Middle frontal gyrus (tissue), 1 donor: ENCODE results near the gene OR2L8.

ENCODE experiments used
- DNase-seq: peaks from one replicate; pipeline ENCODE4 v3.0.0-alpha.2; 2015; ENCODE audit warnings: low spot score; ENCODE audit errors: extremely low spot score

OR2L8 gene

DNA sequence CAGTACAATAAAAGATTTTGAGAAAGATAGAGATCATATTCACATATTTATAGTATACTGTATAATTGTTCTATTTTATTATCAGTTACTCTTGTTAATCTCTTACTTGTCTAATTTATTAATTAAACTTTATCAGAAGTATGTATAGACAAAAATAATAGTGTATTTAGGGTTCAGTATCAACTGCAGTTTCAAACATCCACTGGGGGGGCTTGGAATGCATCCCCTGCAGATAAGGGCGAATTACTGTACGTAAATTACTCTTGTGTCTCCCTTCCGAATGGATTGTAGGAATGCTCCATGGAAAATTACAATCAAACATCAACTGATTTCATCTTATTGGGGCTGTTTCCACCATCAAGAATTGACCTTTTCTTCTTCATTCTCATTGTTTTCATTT is at the start of gene OR2L8:
Gene OR2L8 (plus strand): TSS at position 301 of the 400 bp plus-strand sequence. CDS start 0 bp downstream, at position 301.
- no peak for DNase-seq

DNA sequence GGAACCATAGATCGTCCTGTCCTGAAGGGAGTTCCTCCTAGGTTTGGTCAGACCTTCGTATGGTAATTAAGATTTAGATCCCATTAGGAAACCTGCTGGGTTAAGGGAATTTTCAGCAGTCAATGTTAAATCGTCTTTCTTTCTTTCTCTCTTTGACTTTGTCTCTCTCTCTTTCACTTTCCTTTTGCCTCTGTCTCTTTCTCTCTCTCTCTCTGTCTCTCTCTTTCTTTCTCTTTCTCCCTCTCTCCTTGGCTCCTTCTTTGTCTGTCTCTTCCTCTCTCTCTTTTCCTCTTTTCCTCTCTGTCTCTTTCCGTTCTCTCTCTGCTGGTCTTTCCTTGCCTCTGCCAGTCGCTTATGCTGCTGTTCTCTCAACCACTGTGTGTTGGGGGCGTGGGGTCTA is 44.5 kb upstream of the OR2L8 start:
- DNase-seq = no peak

DNA sequence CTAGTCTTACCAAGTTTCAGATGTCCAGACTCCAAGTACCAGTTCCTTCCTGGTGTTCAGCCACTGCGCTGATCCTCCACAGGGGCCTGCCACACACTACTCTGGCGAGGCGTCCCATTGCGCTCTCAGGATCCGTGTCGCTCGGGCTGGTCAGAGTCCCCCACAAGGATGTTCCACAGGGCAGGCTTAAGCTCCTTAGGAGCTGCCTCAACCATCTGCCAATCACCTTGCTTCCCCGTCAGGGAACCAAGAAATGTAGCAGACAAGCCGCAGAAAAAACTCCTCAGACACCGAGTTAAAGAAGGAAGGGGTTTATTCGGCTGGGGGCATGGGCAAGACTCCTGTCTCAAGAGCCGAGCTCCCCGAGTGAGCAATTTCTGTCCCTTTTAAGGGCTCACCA is 43.5 kb upstream of the OR2L8 start:
- DNase-seq = no peak

GRCh38 chr1:247905910-247906503 is 42.7 kb upstream of the OR2L8 start:
- no peak for DNase-seq

DNA sequence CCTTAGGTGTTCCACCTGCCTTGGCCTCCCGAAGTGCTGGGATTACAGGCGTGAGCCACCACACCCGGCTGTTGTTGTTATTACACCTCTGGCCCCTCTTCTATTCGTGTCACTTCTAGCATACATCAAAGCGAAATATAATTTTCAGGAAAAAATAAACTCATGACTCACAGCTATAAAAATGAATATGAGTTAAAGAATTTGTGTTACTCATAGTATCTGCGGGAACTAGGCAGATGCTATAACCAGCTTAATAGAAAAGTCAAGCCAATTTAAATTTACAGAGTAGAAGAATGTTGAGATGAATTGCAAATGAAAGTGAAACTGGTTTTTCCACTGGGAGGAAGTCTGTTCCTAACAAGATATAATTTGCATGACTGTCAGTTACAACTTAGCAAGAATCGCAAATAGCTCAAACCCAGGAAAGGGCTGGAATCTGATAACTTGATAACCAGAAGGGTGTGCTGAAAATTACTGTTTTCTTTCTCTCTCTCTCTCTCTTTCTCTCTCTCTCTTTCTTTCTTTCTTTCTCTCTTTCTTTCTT is 42.1 kb upstream of the OR2L8 start:
- DNase-seq = no peak

GRCh38 chr1:247908766-247909165 is 39.9 kb upstream of the OR2L8 start:
- DNase-seq = no peak

DNA sequence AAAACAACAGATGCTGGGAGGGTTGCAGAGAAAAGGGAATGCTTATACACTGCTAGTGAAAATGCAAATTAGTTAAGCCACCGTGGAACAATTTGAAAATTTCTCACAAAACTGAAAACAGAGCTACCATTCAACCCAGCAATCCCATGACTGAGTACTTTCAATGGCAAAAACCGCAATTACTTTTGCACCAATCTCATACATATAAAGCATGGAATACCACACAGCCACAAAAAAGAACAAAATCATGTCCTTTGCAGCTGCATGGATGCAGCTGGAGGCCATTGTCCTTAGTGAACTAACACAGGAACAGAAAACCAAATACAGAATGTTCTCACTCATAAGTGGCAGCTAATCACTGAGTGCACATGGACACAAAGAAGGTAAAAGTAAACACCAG is 34.9 kb upstream of the OR2L8 start:
- no peak for DNase-seq

DNA sequence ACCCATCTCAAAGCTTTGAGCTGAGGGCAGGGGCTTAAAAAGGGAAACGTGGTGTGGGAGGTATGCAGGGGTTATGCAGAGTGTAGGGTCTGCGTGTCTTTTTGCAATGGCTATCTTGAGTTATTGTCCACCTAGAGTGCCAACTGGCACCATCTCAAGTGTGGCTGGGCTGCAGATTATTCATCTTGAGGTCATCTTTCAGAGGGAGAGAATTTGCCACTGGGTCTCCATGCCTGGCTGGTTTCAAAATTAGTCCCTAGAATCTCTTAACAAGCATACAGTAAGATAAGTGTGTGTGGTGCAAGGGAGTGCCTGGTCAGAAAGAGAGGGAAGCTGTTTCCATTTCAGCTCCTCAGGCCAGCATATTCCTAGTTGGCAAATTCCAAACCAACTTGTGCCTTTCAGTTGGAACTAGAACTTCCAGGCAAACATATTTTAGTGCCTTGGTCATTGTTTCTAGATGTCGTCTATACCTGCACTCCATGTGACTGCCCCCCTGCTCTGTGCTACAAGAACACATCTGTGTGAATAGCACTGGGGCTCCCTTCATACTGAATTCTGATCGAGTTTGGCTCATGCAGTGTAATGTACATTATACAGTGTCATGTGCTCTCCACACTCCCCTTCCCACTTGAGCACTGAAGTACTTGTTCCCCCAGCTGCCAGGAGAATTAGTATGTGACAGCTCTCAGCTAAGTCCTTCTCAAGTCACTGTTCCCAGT is 33.6 kb upstream of the OR2L8 start:
- DNase-seq = no peak

DNA sequence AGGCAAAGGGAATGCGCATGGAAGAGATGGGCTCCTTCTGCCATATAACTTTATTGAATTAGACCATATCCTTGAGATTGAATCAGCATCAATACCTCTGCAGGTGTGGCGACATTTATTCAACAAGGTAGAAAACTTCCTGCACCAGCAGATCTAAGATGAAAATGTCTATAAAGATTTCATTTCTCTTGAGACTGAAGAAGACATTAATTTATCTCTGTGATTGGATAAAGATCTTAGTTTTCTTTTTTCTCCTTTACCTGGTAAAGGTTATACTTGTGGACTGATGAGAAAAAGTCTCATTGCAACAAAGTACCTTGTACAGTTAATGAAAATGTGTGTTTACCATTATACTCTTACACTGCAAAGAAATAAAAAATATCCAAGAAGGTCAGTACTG is 28.7 kb upstream of the OR2L8 start, which contains the start of gene OR2T8:
Gene OR2T8 (plus strand): TSS at position 301 of the 400 bp plus-strand sequence. CDS start 766 bp downstream, outside the sequence.
- DNase-seq = no peak

DNA sequence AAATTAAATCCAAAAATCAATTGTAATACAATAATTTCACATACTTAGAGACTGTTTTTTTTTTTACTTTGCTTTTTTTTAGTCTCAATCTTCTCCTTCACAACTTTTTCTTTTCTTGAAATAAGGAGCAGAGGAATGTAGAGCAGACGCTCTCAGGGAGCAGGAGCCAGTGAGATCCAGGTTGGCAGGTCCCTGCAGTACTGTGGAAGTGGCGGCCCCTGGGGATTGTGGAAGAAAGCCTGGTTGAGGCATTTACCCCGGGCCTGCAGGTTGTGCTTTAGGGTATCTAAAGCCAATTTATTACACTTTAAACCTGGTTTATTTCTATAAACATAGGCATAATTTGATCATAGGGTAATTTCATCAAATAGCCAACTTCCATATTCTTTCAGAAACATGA is 24.7 kb upstream of the OR2L8 start:
- no peak for DNase-seq

DNA sequence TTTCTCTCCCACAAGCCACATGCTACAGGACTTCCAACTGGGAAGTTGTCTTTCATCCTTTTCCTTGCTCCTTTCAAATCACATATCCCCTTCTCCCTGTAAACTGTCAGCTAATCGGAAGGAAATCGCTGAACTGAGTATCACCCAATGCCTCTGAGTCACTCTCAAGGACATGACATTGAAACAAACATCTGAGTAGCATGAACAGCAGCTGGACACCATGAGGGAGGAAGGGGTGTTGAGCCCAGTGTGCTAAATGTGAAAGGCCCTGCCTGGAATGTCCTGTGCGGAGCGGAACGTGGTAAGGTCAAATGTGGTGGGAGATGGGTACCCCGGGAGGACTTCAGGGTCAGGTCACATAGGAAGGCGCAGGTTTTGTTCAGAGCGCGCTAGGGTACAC is 23.8 kb upstream of the OR2L8 start, which contains the start of gene OR2AJ1:
Gene OR2AJ1 (plus strand): TSS at position 22 of the 400 bp plus-strand sequence. CDS start 8,880 bp downstream, outside the sequence.
- no peak for DNase-seq

- no peak for DNase-seq
These were observed 14.7 kb upstream of the OR2L8 start for GRCh38 chr1:247933989-247934388.

DNA sequence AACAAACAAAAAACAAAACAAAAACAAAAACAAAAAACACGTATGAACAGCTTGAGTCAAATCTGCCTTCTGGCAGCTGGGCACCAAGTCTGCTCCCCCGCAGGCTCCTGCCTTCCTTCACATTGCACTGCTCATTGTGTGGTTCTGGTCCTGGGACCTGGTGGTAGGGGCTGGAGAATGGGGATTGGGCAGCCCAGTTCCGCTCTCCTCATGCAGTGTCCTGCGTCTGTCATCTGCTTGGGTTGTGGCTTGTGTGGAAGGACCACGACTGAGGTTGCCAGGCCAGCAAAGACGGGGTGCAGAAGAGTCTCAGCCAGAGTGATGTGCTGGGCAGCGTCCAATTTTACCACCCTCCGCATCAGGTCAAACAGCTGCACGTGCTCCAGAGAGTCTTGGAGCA is 12.9 kb upstream of the OR2L8 start:
- no peak for DNase-seq

GRCh38 chr1:247936415-247936814 is 12.2 kb upstream of the OR2L8 start:
- DNase-seq = no peak

DNA sequence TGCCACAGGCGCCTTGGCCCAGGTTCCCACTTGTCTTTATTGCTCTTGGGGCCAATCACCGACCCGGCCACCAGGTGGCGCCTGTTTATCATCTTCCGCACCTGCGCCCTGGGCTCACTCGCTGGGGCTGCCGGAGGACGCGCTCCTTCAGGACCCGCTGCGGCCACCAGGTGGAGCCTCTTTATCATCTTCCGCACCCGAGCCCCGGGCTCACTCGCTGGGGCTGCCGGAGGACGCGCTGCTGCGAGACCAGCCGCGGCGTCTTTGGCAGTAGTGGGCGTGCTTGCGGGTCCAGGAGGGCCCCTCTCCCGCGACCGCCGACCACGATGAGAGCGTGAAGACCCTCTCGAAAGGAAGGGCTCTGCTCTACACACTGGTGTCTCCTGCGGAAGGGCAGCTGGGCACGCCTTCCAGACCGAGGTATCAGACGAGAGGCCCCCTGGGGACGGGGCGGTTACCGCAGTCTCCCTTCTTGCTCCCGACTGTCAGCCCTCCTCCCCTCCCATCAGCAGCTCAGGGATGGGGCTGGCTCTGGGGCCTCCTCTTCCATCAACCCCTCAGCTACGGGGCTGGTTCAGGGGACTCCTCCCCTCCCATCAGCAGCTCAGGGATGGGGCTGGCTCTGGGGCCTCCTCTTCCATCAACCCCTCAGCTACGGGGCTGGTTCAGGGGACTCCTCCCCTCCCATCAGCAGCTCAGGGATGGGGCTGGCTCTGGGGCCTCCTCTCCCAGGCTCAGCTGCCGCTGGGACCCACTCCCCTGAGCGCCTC is 11.5 kb upstream of the OR2L8 start:
- peak; percentile 52 for DNase-seq

DNA sequence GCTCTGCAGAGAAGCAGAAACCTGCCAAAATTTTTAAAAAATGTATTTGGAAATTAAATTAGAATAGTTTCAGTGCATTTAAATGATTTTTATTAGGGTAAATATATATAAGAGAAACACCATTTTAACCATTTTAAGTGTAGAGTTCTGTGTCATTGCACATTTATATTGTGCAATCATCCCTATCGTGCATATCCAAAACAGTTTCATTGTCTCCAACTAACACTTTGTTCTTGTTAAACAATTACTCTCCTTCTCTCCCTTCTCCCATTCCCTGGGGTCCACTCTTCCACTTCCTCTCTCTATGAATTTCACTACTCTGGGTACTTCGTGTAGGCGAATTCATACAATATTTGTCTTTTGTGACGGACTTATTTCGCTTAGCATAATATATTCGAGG is 6.0 kb upstream of the OR2L8 start:
- DNase-seq = no peak

DNA sequence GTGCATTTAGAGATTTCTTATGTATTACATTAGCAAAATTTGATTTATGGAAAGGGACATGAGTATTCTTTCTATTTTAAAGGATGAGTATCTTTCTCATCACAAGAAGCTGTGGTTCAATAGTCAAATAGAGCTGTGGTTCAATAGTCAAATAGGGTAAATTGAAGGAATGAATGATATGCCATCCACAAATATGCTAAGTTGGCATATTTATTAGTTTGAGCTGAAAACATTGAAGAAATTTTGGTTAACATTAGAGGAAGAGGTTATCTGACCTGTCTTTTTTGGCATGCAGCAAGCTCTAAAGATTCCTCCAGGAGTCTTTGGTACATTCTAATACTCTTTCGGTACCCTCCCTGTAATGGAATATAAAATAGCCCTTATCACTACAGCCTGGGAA is 4.8 kb downstream of the OR2L8 start:
- no peak for DNase-seq

GRCh38 chr1:247961791-247962190 is 13.1 kb downstream of the OR2L8 start:
- DNase-seq = no peak

GRCh38 chr1:247962911-247963588 is 14.4 kb downstream of the OR2L8 start:
- DNase-seq = no peak

DNA sequence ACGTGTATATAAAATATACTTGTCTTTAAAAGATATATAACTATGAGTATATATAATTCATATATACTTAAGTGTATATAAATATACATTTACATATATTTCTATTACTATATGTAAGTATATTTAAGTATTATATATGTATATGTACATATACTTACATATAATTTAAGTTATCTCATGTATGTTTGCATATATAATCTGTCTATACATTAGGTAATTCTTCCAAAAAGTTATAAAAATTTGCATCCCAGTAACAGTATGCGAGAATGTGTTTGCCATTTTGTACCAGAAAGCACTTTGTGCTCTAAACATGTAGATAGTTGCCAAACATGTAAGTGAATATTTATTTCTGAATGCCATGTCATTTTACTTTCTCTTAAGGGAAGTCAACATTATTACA is 16.3 kb downstream of the OR2L8 start, which contains the start of gene OR2AK2:
Gene OR2AK2 (plus strand): TSS at position 301 of the 400 bp plus-strand sequence. CDS start 144 bp downstream, outside the sequence.
- no peak for DNase-seq

GRCh38 chr1:247966532-247967204 is 18.0 kb downstream of the OR2L8 start:
- DNase-seq = no peak
